Liver (tissue), 9 donors: ENCODE data around the gene ILKAP. TPM values are rescaled to one million over a fixed set of nuclear protein-coding genes. Genes with fewer than 3 reads are reported as not detected.
A peak's percentile ranks its signal among the peaks of the same experiment; 100 is the strongest.

Experiments used
- DNase-seq: peaks from one replicate; pipeline ENCODE4 v3.0.0-alpha.2; 2017; ENCODE audit warnings: low spot score
- H3K27ac ChIP-seq, 2 donors: one replicate each; pipeline ENCODE4 v1.7.0; 2013; ENCODE audit warnings: inconsistent platforms in 2 of 2, low read length in 2 of 2, control low read depth in 1 of 2, low read depth in 1 of 2, mild to moderate bottlenecking in 1 of 2
- H3K27me3 ChIP-seq, 4 donors: one replicate each; pipeline versions ENCODE4 v1.6.1 to v1.7.0; 2013; ENCODE audit warnings: low read length in 3 of 4, inconsistent platforms in 1 of 4, mild to moderate bottlenecking in 1 of 4, moderate library complexity in 1 of 4; ENCODE audit not compliant: control insufficient read depth in 4 of 4, insufficient read depth in 4 of 4
- H3K36me3 ChIP-seq, 4 donors: one replicate each; pipeline versions ENCODE4 v1.6.1 to v1.7.0; 2013; ENCODE audit warnings: low read length in 3 of 4, mild to moderate bottlenecking in 3 of 4, low read depth in 1 of 4, moderate library complexity in 1 of 4; ENCODE audit not compliant: control insufficient read depth in 4 of 4, insufficient read depth in 3 of 4
- H3K4me1 ChIP-seq, 4 donors: one replicate each; pipeline versions ENCODE4 v1.6.1 to v1.7.0; 2013; ENCODE audit warnings: low read length in 3 of 4, mild to moderate bottlenecking in 3 of 4, moderate library complexity in 1 of 4; ENCODE audit not compliant: control insufficient read depth in 4 of 4, insufficient read depth in 4 of 4
- H3K4me3 ChIP-seq, 3 donors: one replicate each; pipeline versions ENCODE4 v1.6.1 to v1.7.0; 2013; ENCODE audit warnings: low read length in 3 of 3, control low read depth in 1 of 3, low read depth in 1 of 3, mild to moderate bottlenecking in 1 of 3
- H3K9ac ChIP-seq, 2 donors: one replicate each; pipeline ENCODE4 v1.7.0; 2013; ENCODE audit warnings: low read length in 2 of 2, mild to moderate bottlenecking in 2 of 2, moderate library complexity in 2 of 2, control low read depth in 1 of 2, low read depth in 1 of 2
- H3K9me3 ChIP-seq, 4 donors: one replicate each; pipeline versions ENCODE4 v1.6.1 to v1.7.0; 2013; ENCODE audit warnings: low read length in 3 of 4; ENCODE audit not compliant: control insufficient read depth in 4 of 4
- EGR1 ChIP-seq, 2 donors: IDR thresholded peaks; 2 replicates each; pipeline ENCODE4 v1.6.1; 2016 to 2018; ENCODE audit warnings: antibody characterized with exemption in 2 of 2, low read depth in 2 of 2
- FOXA1 ChIP-seq: IDR thresholded peaks from 2 replicates; pipeline ENCODE4 v1.6.1; 2016; ENCODE audit warnings: antibody characterized with exemption
- FOXA2 ChIP-seq: IDR thresholded peaks from 2 replicates; pipeline ENCODE4 v1.6.1; 2016; ENCODE audit warnings: antibody characterized with exemption
- GABPA ChIP-seq, 2 donors: IDR thresholded peaks in 1 of 2; conservative IDR thresholded peaks in 1 of 2; 2 replicates each; pipeline ENCODE4 v1.6.1; 2016; ENCODE audit warnings: antibody characterized with exemption in 2 of 2, mild to moderate bottlenecking in 1 of 2, moderate library complexity in 1 of 2
- HNF4A ChIP-seq, 2 donors: conservative IDR thresholded peaks; 2 replicates each; pipeline ENCODE4 v1.6.1; 2016; ENCODE audit warnings: antibody characterized with exemption in 2 of 2, mild to moderate bottlenecking in 2 of 2
- HNF4G ChIP-seq: IDR thresholded peaks from 2 replicates; pipeline ENCODE4 v1.6.1; 2016; ENCODE audit warnings: antibody characterized with exemption
- JUND ChIP-seq, 2 donors: IDR thresholded peaks; 2 replicates each; pipeline ENCODE4 v1.6.1; 2016; ENCODE audit warnings: antibody characterized with exemption in 2 of 2
- NR2F2 ChIP-seq: IDR thresholded peaks from 2 replicates; pipeline ENCODE4 v1.6.1; 2016; ENCODE audit warnings: antibody characterized with exemption
- RAD21 ChIP-seq, 2 donors: IDR thresholded peaks; 2 replicates each; pipeline ENCODE4 v1.6.1; 2016; ENCODE audit warnings: antibody characterized with exemption in 2 of 2, mild to moderate bottlenecking in 2 of 2
- RXRA ChIP-seq, 2 donors: IDR thresholded peaks; 2 replicates each; pipeline ENCODE4 v1.6.1; 2017 to 2018; ENCODE audit warnings: antibody characterized with exemption in 2 of 2, mild to moderate bottlenecking in 1 of 2
- TAF1 ChIP-seq: conservative IDR thresholded peaks from 2 replicates; pipeline ENCODE4 v1.6.1; 2016; ENCODE audit warnings: antibody characterized with exemption, mild to moderate bottlenecking
- YY1 ChIP-seq: IDR thresholded peaks from 2 replicates; pipeline ENCODE4 v1.6.1; 2016; ENCODE audit warnings: antibody characterized with exemption, mild to moderate bottlenecking
- WGBS: extraction: QIAGEN DNeasy Blood & Tissue Kit; methylation state at CpG from one replicate; pipeline ENCODE4 v1.1.7; 2013; 5-methylcytosine and 5-hydroxymethylcytosine counted together
- polyA plus RNA-seq, 2 donors: library from polyadenylated mRNA; stranded (reverse) in 1 of 2; unstranded in 1 of 2; fragments of 200-250 nt in 1 of 2; fragments of >200 nt in 1 of 2; fragmentation: Nextera tagmentation in 1 of 2; extraction: Ambion mirVana in 1 of 2; gene quantifications; one replicate each; pipeline versions ENCODE4 v1.2.1 to v1.2.3, GENCODE V29; 2013 to 2015
- total RNA-seq, 2 donors: library from RNA; depleted of rRNA; stranded (reverse); fragments of >200 nt; gene quantifications; one replicate each; pipeline ENCODE4 v1.2.3, GENCODE V29; 2014
- TF ChIP-seq, protein P1 (sequence below): IDR thresholded peaks from 2 replicates; pipeline ENCODE4 v1.6.1; 2016; ENCODE audit warnings: antibody characterized with exemption
- TF ChIP-seq, protein P2 (sequence below): IDR thresholded peaks from 2 replicates; pipeline ENCODE4 v1.6.1; 2016; ENCODE audit warnings: antibody characterized with exemption, mild to moderate bottlenecking
- TF ChIP-seq, protein P3 (sequence below): fragments of 150-350 bp; IDR thresholded peaks from 2 replicates; pipeline ENCODE4 v1.5.1; 2017; ENCODE audit warnings: improper control_type of control experiment, low read depth, low read length; ENCODE audit not compliant: missing input control
- TF ChIP-seq, protein P4 (sequence below): IDR thresholded peaks from 2 replicates; pipeline ENCODE4 v1.6.1; 2016; ENCODE audit warnings: antibody characterized with exemption
- TF ChIP-seq, protein P5 (sequence below): IDR thresholded peaks from 2 replicates; pipeline ENCODE4 v1.6.1; 2016; ENCODE audit warnings: antibody characterized with exemption
- donor health status: healthy.
- donor health status: healthy.
- donor health status: healthy.
- donor health status: healthy.
- donor health status: healthy.

Gene ILKAP
- total and polyA plus RNA-seq, 4 donors: 15.0 to 21.1 (median 20.0) TPM

DNA sequence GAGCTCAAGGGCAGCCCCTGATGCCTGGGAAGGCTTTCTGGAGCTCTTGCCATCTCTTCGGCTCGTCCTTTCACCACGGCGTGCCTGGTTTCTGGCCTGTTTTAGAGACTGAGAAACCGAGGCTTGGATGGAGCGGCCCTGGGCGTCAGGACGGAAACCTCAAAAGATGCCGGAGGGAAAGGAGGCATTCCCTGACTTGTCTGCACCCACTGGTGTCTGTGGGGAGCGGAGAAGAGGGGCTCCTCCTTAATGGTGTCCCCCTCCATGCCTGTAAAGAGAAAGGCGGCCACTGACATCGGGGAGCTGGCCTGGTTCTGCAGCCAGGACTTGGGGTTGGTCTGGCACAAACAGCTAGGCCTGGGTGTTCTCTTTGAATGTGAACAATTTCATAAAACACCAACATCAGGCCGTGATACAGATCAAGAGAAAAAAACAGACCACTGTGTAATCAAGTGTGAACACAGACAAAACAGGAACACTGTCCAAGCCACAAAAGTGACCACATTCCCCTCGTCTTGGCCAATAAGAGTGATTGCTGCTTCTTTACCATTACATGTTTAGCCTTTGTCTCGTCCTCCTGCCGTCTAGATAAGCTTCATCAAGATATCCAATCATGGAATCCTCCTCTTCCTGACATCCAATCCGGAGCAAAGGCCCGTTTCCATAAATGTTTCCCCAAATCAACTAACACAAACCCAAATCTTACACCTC, 633 bp upstream of the ILKAP start:
- TF ChIP-seq RAD21 (IDR thresholded peaks at IDR 0.05): no peak
- TF ChIP-seq, protein P1, sequence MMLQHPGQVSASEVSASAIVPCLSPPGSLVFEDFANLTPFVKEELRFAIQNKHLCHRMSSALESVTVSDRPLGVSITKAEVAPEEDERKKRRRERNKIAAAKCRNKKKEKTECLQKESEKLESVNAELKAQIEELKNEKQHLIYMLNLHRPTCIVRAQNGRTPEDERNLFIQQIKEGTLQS: no peak
- no peak for TF ChIP-seq YY1
- no peak for TF ChIP-seq FOXA1
- TF ChIP-seq, protein P2, sequence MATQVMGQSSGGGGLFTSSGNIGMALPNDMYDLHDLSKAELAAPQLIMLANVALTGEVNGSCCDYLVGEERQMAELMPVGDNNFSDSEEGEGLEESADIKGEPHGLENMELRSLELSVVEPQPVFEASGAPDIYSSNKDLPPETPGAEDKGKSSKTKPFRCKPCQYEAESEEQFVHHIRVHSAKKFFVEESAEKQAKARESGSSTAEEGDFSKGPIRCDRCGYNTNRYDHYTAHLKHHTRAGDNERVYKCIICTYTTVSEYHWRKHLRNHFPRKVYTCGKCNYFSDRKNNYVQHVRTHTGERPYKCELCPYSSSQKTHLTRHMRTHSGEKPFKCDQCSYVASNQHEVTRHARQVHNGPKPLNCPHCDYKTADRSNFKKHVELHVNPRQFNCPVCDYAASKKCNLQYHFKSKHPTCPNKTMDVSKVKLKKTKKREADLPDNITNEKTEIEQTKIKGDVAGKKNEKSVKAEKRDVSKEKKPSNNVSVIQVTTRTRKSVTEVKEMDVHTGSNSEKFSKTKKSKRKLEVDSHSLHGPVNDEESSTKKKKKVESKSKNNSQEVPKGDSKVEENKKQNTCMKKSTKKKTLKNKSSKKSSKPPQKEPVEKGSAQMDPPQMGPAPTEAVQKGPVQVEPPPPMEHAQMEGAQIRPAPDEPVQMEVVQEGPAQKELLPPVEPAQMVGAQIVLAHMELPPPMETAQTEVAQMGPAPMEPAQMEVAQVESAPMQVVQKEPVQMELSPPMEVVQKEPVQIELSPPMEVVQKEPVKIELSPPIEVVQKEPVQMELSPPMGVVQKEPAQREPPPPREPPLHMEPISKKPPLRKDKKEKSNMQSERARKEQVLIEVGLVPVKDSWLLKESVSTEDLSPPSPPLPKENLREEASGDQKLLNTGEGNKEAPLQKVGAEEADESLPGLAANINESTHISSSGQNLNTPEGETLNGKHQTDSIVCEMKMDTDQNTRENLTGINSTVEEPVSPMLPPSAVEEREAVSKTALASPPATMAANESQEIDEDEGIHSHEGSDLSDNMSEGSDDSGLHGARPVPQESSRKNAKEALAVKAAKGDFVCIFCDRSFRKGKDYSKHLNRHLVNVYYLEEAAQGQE: no peak
- TF ChIP-seq NR2F2: no peak
- no peak for TF ChIP-seq RXRA (IDR thresholded peaks at IDR 0.05)
- TF ChIP-seq HNF4A (conservative IDR thresholded peaks at IDR 0.05): no peak
- TF ChIP-seq, protein P3, sequence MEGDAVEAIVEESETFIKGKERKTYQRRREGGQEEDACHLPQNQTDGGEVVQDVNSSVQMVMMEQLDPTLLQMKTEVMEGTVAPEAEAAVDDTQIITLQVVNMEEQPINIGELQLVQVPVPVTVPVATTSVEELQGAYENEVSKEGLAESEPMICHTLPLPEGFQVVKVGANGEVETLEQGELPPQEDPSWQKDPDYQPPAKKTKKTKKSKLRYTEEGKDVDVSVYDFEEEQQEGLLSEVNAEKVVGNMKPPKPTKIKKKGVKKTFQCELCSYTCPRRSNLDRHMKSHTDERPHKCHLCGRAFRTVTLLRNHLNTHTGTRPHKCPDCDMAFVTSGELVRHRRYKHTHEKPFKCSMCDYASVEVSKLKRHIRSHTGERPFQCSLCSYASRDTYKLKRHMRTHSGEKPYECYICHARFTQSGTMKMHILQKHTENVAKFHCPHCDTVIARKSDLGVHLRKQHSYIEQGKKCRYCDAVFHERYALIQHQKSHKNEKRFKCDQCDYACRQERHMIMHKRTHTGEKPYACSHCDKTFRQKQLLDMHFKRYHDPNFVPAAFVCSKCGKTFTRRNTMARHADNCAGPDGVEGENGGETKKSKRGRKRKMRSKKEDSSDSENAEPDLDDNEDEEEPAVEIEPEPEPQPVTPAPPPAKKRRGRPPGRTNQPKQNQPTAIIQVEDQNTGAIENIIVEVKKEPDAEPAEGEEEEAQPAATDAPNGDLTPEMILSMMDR: no peak
- TF ChIP-seq, protein P4, sequence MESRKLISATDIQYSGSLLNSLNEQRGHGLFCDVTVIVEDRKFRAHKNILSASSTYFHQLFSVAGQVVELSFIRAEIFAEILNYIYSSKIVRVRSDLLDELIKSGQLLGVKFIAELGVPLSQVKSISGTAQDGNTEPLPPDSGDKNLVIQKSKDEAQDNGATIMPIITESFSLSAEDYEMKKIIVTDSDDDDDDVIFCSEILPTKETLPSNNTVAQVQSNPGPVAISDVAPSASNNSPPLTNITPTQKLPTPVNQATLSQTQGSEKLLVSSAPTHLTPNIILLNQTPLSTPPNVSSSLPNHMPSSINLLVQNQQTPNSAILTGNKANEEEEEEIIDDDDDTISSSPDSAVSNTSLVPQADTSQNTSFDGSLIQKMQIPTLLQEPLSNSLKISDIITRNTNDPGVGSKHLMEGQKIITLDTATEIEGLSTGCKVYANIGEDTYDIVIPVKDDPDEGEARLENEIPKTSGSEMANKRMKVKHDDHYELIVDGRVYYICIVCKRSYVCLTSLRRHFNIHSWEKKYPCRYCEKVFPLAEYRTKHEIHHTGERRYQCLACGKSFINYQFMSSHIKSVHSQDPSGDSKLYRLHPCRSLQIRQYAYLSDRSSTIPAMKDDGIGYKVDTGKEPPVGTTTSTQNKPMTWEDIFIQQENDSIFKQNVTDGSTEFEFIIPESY: no peak
- TF ChIP-seq, protein P5, sequence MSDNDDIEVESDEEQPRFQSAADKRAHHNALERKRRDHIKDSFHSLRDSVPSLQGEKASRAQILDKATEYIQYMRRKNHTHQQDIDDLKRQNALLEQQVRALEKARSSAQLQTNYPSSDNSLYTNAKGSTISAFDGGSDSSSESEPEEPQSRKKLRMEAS: no peak
- no peak for TF ChIP-seq FOXA2
- no peak for TF ChIP-seq EGR1 (IDR thresholded peaks at IDR 0.05; ENCODE audit: low read depth in 2 of 2)
- TF ChIP-seq GABPA (IDR thresholded peaks at IDR 0.05 in 1 of 2, conservative IDR thresholded peaks at IDR 0.05 in 1 of 2): no peak
- no peak for TF ChIP-seq JUND (IDR thresholded peaks at IDR 0.05)
- TF ChIP-seq TAF1: no peak
- no peak for TF ChIP-seq HNF4G
- no peaks in the 10 kb centered on the region for H3K36me3 ChIP-seq
- DNase-seq: no peak
- peak overlapping the region; percentile 23 to 85 for H3K9ac ChIP-seq
- H3K9me3 ChIP-seq: no peaks in the 10 kb centered on the region
- WGBS: 57% methylated on average over 18 of the region's 18 CpGs
- peaks cover 10 to 29% (median 20%) of the 10 kb centered on the region in 4 donors for H3K4me1 ChIP-seq
- peak overlapping the region; percentile 47 to 78 for H3K27ac ChIP-seq
- no peaks in the 10 kb centered on the region for H3K27me3 ChIP-seq
- peak overlapping the region; percentile 28 to 99 (median 70) for H3K4me3 ChIP-seq
